ENCODE results near the gene KREMEN1. TPM values are rescaled to one million over a fixed set of nuclear protein-coding genes. Genes with fewer than 3 reads are reported as not detected.
A peak's percentile ranks its signal among the peaks of the same experiment; 100 is the strongest.
"Not testable (repeated sequence)": the region's sequence is repeated elsewhere in the genome, so short reads cannot be mapped to it uniquely, and the experiment has no call there.

KREMEN1 gene
- total RNA-seq, 1 donor from 2014 or later = 23.3 TPM

- intact Hi-C loops (cut with DNase I) = no loop called here
These were observed 10.2 kb downstream of the KREMEN1 start for GRCh38 chr22:29082826-29083545.

GRCh38 chr22:29083576-29083932 lies 10.7 kb downstream of the KREMEN1 start:
- intact Hi-C loops (cut with DNase I); DNase-seq; H3K4me3 ChIP-seq; ATAC-seq; H3K36me3 ChIP-seq; H3K9me3 ChIP-seq; H3K27me3 ChIP-seq: not testable (repeated sequence)
- H3K4me1 ChIP-seq = peaks cover 34% of the 10 kb centered on the region
- peak overlapping the region; percentile 58 for H3K27ac ChIP-seq

More at GRCh38 chr22:29082826-29083545, 10.2 kb downstream of the KREMEN1 start:
- Histone ChIP-seq H3K27me3 (no peaks in the 10 kb centered on the region), H3K9me3 (no peaks in the 10 kb centered on the region), H3K4me3 (no peak overlapping the region), H3K27ac (peak overlapping the region; percentile 58), H3K4me1 (peaks cover 34% of the 10 kb centered on the region), H3K36me3 (no peaks in the 10 kb centered on the region)
- TF ChIP-seq, protein P1, sequence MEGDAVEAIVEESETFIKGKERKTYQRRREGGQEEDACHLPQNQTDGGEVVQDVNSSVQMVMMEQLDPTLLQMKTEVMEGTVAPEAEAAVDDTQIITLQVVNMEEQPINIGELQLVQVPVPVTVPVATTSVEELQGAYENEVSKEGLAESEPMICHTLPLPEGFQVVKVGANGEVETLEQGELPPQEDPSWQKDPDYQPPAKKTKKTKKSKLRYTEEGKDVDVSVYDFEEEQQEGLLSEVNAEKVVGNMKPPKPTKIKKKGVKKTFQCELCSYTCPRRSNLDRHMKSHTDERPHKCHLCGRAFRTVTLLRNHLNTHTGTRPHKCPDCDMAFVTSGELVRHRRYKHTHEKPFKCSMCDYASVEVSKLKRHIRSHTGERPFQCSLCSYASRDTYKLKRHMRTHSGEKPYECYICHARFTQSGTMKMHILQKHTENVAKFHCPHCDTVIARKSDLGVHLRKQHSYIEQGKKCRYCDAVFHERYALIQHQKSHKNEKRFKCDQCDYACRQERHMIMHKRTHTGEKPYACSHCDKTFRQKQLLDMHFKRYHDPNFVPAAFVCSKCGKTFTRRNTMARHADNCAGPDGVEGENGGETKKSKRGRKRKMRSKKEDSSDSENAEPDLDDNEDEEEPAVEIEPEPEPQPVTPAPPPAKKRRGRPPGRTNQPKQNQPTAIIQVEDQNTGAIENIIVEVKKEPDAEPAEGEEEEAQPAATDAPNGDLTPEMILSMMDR (IDR thresholded peaks at IDR 0.05) = no peak
- DNase-seq = no peak
- no peak for ATAC-seq

GRCh38 chr22:29083933-29084591 lies 11.2 kb downstream of the KREMEN1 start:
- Histone ChIP-seq H3K4me3 (no peak overlapping the region), H3K4me1 (peaks cover 34% of the 10 kb centered on the region), H3K27me3 (no peaks in the 10 kb centered on the region), H3K27ac (peak overlapping the region; percentile 18), H3K36me3 (no peaks in the 10 kb centered on the region), H3K9me3 (no peaks in the 10 kb centered on the region)
- DNase-seq (no peak), ATAC-seq (no peak)
- intact Hi-C loops (cut with DNase I) = no loop called here
- TF ChIP-seq, protein P1 (IDR thresholded peaks at IDR 0.05) = no peak

- H3K4me3 ChIP-seq = no peak overlapping the region
- intact Hi-C loops (cut with DNase I) = no loop called here
- DNase-seq (no peak), ATAC-seq (no peak)
- peaks cover 25% of the 10 kb centered on the region for H3K4me1 ChIP-seq
- H3K9me3 ChIP-seq = no peaks in the 10 kb centered on the region
- TF ChIP-seq, protein P1 (IDR thresholded peaks at IDR 0.05) = no peak
- no peaks in the 10 kb centered on the region for H3K36me3 ChIP-seq
- no peaks in the 10 kb centered on the region for H3K27me3 ChIP-seq
- H3K27ac ChIP-seq = no peak overlapping the region
These were observed 14.2 kb downstream of the KREMEN1 start for GRCh38 chr22:29087012-29087411.

DNA sequence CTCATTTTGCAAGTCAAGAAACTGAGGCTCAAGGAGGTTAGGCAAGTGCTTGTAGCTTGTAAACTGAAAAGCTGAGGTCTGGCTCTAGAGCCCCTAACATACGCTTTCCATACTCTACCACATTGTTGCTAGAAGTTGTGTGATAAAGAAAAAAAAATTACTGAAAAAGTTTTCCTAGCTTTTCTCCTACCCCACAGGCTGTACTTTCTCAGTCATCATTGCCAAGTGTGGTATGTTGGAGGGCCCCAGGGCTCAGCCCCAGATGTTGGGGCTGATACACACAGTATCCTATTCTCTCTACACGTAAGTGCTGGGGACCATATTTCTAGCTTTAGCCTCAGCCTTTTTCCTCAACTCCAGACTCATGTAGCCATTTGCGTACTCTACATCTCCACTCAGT lies 16.0 kb downstream of the KREMEN1 start:
- Histone ChIP-seq H3K9me3 (no peaks in the 10 kb centered on the region), H3K36me3 (no peaks in the 10 kb centered on the region), H3K27ac (no peak overlapping the region), H3K4me3 (no peak overlapping the region), H3K27me3 (no peaks in the 10 kb centered on the region), H3K4me1 (peaks cover 18% of the 10 kb centered on the region)
- TF ChIP-seq, protein P1 (IDR thresholded peaks at IDR 0.05) = no peak
- ATAC-seq = no peak
- DNase-seq = no peak
- intact Hi-C loops (cut with DNase I) = no loop called here

DNA sequence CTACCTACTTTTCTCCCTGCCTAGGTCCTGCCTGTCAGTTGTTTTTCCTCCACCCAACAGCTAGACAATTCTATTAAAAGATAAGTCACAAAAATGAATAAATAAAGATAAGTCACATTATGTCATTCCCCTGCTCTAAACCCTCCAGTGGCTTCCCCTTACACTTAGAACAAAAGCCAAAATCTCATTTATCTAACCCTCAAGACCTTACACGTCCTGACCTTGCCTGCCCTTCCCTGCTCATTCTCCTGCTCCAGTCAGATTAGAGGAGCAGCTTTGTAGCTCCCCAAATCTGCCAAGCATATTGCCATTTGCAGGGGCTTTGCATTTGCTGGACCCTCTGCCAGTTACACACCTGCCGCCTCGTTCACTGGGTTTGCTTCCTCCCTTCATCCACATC lies 16.7 kb downstream of the KREMEN1 start:
- peaks cover 14% of the 10 kb centered on the region for H3K4me1 ChIP-seq
- no peaks in the 10 kb centered on the region for H3K27me3 ChIP-seq
- ATAC-seq = no peak
- no peak for DNase-seq
- no peak overlapping the region for H3K27ac ChIP-seq
- no peak overlapping the region for H3K4me3 ChIP-seq
- intact Hi-C loops (cut with DNase I) = no loop called here
- TF ChIP-seq, protein P1 (IDR thresholded peaks at IDR 0.05) = no peak
- H3K36me3 ChIP-seq = no peaks in the 10 kb centered on the region
- H3K9me3 ChIP-seq = no peaks in the 10 kb centered on the region

All from upper lobe of right lung (tissue), 1 donor.